Measurements from ENCODE around the gene REEP5. TPM values are rescaled to one million over a fixed set of nuclear protein-coding genes. Genes with fewer than 3 reads are reported as not detected.

The REEP5 gene
- total RNA-seq, 1 donor from 2014 or later = 61.0 TPM

DNA sequence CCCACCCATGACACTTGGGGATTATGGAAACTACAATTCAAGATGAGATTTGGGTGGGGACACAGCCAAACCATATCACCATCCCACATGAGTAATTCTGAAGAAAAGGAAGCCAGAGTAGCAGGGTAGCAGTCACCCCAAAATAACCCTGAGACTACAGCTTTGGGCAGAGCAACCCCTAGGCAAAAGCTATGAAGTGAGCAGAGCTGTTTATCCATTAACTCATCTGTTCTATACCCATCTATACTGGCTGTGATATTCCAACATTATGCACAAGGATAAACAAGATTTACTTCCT lies 12.3 kb upstream of the REEP5 start:
- Mint-ChIP-seq H3K27ac (no peak overlapping the region), H3K36me3 (no peaks in the 10 kb centered on the region), H3K4me3 (no peak overlapping the region), H3K4me1 (ENCODE audit: unreplicated experiment) (peaks cover 14% of the 10 kb centered on the region), H3K27me3 (no peaks in the 10 kb centered on the region), H3K9me3 (peaks cover 5% of the 10 kb centered on the region)
- no peak for DNase-seq (ENCODE audit: extremely low spot score, unreplicated experiment)
- TF ChIP-seq, protein P1, sequence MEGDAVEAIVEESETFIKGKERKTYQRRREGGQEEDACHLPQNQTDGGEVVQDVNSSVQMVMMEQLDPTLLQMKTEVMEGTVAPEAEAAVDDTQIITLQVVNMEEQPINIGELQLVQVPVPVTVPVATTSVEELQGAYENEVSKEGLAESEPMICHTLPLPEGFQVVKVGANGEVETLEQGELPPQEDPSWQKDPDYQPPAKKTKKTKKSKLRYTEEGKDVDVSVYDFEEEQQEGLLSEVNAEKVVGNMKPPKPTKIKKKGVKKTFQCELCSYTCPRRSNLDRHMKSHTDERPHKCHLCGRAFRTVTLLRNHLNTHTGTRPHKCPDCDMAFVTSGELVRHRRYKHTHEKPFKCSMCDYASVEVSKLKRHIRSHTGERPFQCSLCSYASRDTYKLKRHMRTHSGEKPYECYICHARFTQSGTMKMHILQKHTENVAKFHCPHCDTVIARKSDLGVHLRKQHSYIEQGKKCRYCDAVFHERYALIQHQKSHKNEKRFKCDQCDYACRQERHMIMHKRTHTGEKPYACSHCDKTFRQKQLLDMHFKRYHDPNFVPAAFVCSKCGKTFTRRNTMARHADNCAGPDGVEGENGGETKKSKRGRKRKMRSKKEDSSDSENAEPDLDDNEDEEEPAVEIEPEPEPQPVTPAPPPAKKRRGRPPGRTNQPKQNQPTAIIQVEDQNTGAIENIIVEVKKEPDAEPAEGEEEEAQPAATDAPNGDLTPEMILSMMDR (conservative IDR thresholded peaks at IDR 0.05) = no peak

DNA sequence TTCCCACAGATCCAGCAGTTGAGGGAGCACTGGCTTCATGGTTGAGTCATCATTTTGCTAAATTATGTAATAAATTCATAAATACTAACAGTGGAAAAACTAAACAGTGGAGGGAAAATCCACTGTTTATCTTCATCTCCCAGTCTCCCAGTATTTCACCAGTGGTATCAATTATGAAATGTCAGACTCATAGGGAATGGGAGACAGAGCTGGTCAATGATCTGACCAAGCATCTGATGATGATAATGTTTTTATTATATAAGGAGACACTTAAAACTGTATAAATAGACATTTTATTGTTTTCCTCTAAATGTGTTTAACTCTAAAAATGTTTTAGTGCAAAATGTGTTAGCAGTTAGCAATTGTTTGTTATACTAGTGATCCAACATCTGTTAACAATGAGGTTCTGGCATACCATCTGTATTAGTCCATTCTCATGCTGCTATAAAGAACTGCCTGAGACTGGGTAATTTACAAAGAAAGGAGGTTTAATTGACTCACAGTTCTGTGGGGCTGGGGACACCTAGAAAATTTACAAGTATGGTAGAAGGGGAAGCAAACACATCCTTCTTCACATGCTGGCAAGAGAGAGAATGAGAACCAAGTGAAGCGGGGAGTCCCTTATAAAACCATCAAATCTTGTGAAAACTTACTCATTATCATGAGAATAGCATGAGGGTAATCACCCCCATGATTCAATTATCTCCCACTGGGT lies 11.8 kb upstream of the REEP5 start:
- H3K4me1 Mint-ChIP-seq (ENCODE audit: unreplicated experiment) = peaks cover 14% of the 10 kb centered on the region
- TF ChIP-seq, protein P1 (conservative IDR thresholded peaks at IDR 0.05) = no peak
- no peak overlapping the region for H3K4me3 Mint-ChIP-seq
- no peaks in the 10 kb centered on the region for H3K36me3 Mint-ChIP-seq
- peaks cover 5% of the 10 kb centered on the region for H3K9me3 Mint-ChIP-seq
- H3K27ac Mint-ChIP-seq = no peak overlapping the region
- no peaks in the 10 kb centered on the region for H3K27me3 Mint-ChIP-seq
- no peak for DNase-seq (ENCODE audit: extremely low spot score, unreplicated experiment)

DNA sequence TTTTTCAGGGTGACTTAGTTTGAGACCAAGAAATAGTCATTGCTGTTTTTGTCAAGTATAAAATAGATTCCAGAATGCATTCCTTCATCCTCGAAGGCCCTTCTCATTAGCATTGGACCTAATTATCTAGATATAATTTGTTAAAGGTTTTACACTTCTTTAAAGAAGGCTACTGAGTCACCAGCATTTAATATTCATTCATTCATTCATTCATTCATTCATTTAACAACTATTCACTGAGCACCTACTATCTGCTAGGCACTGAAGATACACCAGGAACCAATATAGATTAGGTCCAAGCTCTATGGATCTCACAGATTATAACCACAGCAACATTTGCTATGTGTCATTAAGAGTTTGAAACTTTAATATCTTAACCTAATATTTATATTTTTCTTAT lies 11.1 kb upstream of the REEP5 start:
- no peak for DNase-seq (ENCODE audit: extremely low spot score, unreplicated experiment)
- Mint-ChIP-seq H3K36me3 (no peaks in the 10 kb centered on the region), H3K27ac (no peak overlapping the region), H3K4me1 (ENCODE audit: unreplicated experiment) (peaks cover 14% of the 10 kb centered on the region), H3K4me3 (no peak overlapping the region), H3K27me3 (no peaks in the 10 kb centered on the region), H3K9me3 (peaks cover 5% of the 10 kb centered on the region)
- TF ChIP-seq, protein P1 (conservative IDR thresholded peaks at IDR 0.05) = no peak

DNA sequence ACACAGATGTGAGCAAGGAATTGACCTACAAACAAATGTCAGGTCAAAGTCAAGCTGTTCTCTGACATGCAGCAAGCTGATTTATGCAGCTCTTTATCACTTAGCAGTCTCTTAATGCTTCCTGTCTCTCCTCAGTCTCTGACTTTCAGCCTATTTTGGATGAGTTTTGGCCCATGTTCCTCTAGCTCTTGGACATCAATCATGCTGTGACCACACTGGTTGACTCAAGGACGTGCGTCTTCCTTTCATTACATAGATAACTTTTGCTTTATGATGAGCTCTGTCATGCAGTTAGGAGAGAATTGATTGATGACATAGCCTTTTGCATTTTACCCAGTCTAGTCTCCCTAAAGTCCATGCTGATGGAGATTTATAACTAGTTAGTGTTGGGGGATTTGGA lies 9.4 kb upstream of the REEP5 start:
- DNase-seq (ENCODE audit: extremely low spot score, unreplicated experiment) = no peak
- TF ChIP-seq, protein P1 (conservative IDR thresholded peaks at IDR 0.05) = no peak
- Mint-ChIP-seq H3K36me3 (no peaks in the 10 kb centered on the region), H3K9me3 (peaks cover 5% of the 10 kb centered on the region), H3K4me1 (ENCODE audit: unreplicated experiment) (peaks cover 14% of the 10 kb centered on the region), H3K27me3 (no peaks in the 10 kb centered on the region), H3K4me3 (no peak overlapping the region), H3K27ac (no peak overlapping the region)

DNA sequence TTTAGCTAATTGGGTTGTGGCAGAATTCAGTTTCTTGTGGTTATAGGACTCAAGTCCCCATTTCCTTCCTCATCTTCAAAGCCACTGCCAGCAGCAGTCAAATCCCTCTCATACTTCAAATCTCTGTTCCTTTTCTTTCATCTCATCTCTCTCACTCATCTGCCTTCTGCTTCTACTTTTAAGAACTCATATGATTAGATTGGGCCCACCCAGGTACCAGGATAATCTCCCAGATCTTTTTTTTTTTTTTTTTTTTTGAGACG lies 8.0 kb upstream of the REEP5 start:
- DNase-seq (ENCODE audit: extremely low spot score, unreplicated experiment) = no peak
- H3K27me3 Mint-ChIP-seq = no peaks in the 10 kb centered on the region
- peaks cover 14% of the 10 kb centered on the region for H3K4me1 Mint-ChIP-seq (ENCODE audit: unreplicated experiment)
- H3K27ac Mint-ChIP-seq = no peak overlapping the region
- no peak overlapping the region for H3K4me3 Mint-ChIP-seq
- no peaks in the 10 kb centered on the region for H3K36me3 Mint-ChIP-seq
- TF ChIP-seq, protein P1 (conservative IDR thresholded peaks at IDR 0.05) = no peak
- peaks cover 5% of the 10 kb centered on the region for H3K9me3 Mint-ChIP-seq

All from type B pancreatic cell (in vitro differentiated cells).